HTERT RPE-1 (cell line): ENCODE measurements around the gene HCN4.

Experiments used
- in situ Hi-C: fragments of 300-500 bp; cut with MboI; formaldehyde crosslinking; loops from 4 replicates; pipeline ENCODE4 v1.14.3; 2020; ENCODE audit warnings: low sequenced_read_pairs

Gene HCN4

DNA sequence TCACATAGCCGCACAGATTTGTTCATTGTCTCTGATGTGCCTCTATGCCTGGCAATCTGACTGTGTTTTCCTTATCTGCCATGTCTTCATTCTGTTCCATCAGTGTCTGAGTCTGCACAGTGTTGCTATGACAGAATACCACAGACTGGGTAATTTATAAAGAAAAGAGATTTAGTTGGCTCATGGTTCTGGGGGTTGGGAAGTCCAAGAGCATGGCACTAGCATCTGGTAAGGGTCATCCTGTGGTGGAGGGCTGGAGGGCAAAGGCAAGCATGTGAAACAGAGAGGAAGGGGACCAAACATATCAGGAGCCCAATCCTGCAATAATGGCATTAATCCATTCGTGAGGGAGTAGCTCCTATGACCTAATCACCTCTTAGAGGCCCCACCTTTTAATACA, 11.9 kb upstream of the HCN4 start:
- in situ Hi-C loops = no loop called here

DNA sequence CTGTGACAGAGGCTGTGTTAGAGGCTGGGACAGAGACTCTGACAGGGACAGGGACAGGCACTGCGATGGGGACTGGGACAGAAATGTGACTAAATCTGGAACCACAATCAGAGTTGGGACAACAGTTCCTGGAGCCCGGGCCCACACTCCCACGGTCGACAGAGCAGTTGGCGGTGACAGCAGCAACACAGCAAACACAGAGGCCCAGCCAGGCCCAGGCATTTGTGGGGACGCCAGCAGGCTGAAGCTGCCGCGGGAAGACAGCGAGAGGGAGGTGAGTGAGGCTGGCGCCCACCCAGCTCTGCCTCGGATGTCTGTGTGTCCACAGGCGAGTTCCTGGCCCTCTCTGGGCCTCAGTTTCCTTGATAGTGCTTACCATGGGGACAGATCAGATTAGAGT, 9.3 kb upstream of the HCN4 start:
- in situ Hi-C loops = no loop called here

DNA sequence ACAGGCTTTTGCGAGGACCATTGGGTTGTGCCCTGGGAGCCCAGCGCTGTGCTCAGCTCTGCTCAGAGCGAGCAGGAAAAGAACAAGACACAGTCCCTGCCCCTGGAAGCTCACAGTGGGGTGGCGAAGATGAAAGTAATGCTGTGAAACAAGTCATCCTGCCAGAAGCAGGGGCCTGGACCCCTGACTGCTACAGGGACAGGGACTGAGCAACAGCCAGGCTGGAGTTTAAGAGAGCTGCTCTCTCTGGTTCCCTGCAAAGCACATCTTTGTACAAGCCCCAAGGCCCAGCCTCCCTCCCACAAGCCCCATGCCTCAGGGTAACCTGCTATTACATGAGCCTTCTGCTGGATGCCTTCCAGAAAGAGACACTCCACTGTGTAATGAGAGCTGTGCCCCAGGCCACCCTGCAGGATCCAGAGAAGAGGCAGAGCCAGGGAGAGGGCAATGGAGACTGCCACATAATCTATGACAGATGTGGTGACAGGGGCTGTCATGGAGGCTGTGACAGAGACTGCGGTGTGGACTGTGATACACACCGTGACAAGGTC, 7.1 kb upstream of the HCN4 start:
- in situ Hi-C loops = no loop called here

DNA sequence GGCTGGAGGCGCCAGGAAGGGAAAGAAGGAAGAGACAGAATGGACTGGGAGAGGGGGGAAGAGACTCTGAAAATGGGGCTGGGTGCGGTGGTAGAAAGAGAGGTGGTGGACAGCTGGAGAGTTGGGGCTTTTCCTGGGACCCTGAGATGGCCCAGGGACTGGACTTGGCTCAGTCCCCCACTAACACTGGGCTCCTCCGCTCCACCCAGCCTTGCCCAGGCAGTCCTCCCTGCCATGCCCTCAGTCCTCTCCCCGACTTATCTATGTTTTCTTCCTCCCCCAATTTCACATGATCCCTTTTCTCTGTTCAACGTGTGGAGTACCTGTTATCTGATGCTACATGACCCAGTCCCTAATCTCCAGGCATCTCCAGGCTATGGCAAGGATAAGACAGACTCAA, 6.3 kb upstream of the HCN4 start:
- in situ Hi-C loops = no loop called here

DNA sequence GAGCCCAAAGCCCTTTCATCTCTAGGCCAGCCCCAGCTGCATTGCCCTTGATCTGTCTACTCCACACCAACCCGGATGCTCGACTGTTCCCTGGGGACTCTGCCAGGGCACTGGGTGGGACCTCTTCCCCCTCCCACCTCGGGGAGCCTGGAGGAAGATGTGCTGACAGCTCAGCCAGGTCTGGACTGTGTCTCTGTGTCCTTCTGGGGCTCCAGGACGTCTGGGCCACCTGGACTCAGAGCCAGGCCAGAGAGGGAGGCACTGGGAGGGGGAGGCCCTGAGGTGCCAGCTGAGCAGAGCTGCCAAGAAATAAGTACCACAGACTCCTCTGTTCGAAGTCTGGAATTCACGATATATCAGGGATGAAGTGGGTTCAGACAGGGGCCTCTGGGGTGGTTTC, 5.8 kb upstream of the HCN4 start:
- in situ Hi-C loops = no loop called here

DNA sequence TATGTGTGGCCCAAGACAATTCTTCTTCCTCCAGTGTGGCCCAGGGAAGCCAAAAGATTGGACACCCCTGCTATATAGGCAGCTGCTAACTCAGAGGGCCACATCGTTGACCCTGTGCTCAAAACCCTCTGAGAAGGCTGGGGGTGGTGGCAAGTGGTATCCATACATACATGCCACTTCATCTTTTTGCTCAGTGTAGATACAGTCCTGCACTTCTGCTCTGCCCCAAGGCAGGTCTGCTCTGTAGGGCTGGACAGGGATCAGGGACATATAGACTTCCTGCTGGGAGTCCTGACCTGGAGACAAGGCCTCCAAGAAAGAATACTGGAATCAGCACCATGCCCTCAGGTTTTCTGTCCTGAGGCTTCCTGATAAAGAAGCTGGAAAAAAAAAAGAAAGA, 4.5 kb upstream of the HCN4 start:
- in situ Hi-C loops = no loop called here

DNA sequence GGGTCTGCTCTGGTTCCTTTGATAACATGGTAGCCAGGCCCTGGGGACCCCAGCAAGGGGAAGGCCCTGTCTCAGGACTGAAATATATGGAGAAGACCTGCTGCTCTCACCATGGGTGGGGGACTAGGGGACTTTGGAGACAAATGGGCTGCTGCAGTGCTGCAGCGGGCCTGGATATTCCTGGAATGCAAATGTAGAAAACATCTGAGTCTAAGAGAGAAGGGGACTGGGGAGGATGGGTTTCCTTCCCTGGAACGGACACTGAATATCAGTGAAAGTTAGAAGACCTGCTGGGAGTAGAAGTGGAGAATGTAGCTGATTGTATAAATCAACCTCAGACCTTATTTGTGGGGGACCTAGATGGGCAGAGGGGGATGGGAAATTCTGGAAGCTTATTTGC, 3.1 kb upstream of the HCN4 start:
- in situ Hi-C loops = no loop called here

DNA sequence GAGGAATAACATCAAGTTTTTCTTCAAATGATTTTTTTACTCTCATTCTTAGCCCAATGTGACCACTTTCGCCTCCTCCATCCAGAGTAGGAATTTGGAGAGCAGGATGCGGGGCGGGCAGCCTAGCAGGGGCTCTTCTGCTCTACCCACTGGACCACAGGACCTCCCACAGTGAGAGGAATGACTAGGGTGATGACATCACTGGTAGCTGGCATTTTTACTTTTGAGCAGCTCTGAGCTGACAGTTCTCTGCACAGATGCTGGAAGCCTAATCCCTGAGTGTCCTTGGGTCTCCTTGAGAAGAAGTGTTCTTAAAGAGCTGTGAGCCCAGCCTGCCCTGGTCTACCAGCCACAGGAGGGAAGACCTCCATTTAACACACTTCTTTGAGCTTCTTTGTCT, 1.4 kb upstream of the HCN4 start:
- in situ Hi-C loops = no loop called here

DNA sequence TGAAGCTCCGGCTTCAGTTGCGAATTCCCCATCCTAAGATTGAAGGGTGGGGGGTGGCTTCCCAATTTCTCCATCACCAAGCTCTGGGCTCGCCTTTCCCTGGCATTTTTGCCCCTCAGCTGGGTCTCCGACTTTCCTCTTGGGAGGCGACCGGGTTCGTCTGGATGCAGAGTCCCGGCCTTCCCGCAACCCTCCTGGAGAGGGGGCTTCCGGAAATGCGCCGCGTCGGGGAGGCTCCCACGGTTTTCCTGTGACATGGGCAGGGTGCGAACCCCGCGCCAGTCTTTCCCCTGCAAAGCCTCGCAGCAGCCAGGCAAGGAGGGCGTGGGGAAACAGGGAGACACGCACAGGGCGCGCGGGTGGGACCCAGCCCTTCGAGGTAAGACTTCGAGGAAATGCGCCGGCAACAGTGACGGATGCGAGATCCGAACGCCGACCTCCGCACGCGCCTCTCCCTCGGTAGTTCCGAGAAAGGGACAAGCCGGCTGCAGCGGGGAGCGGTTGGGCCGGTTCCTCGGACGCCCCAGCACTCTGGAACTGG, 466 bp upstream of the HCN4 start:
- in situ Hi-C loops = no loop called here

DNA sequence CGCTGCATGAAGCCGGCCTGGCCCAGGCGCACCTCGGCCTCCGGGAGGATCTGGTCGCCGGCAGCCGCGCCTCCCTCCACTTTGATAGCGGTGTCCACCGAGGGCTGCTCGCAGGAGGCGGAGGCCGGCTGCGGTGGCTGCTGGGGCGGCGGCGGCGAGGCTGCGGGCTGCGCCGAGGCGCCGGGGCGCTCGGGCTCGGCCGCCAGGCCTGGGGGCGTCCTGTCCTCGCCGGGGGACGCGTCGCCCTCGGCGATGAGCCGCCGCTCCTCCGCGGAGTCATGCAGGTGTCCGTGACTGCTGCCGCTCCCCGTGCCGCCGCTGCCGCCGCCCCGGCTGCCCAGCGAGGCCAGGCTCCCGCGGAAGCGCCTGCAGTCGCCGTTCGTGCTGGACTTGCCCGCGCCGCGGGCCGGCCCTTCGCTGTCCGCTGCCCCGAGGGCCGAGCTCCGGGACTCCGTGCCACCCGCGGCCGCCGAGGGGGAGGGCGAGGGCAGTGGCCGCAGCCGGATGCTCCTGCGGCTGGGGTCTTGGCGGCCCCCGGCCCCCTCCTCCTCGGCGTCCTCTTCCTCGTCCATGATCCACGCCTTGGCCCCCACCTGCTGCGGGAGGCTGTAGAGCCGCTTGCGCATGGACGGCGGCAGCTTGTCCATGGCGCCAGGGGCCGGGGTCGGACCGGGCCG, 996 bp downstream of the HCN4 start:
- in situ Hi-C loops = no loop called here

DNA sequence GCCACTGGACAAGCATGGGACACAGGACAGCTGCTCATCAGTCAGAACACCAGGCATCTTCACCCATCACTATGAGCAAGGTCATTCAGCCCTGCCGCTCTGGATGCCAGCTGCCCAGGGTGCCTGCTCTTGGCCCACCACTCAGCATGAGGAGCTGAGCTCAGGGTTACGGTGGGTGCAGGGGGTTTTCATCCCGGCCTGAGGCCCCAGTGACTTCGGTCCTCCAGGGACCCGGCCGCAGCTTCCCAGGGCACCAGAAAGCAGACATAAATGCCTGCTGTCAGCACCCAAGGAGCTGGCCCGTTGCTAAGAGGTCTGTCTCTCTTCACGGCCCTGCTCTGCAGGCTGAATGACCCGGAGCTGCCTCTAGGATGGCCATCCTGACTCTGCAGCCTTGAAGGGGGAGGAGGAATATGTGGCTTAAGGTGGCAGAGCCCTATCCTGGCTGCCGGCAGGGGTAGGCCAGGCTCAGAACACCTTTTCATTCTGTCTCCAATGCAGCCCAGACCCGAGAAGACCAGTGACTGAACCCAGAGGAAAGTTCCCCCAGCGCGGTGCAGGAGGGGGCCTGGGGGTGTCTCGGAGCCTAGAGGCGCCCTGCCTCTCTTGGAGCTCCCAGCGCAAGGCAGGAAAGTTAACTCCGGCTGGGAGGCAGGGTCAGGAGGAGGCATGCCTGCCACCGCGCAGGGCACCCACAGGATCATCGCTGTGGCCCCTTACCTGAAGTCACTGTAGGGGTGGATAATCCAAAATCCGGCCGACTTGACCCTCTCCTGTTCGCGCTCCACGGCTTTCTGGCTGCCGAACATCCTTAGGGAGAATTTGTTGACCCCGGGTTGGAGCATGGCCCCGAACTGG, 1.8 kb downstream of the HCN4 start:
- in situ Hi-C loops = no loop called here

DNA sequence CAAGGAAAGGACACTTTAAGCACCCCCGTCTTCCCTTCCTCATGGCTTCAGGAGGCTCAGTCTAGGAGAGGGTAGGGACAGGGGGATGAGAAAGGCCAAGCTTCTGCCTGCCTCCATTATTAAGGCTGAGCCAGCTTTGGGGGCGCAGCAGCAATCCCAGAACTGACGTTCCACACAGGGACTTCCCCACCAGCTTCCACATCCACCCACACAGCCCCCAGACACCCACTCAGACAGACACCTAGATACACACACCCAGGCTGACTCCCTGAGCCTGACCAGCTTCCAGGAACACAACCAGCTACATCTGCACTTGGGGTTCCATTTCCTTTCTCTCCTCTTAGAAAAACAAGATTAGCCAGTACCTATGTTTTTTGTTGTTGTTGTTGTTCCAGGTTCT, 4.7 kb downstream of the HCN4 start:
- in situ Hi-C loops = no loop called here

DNA sequence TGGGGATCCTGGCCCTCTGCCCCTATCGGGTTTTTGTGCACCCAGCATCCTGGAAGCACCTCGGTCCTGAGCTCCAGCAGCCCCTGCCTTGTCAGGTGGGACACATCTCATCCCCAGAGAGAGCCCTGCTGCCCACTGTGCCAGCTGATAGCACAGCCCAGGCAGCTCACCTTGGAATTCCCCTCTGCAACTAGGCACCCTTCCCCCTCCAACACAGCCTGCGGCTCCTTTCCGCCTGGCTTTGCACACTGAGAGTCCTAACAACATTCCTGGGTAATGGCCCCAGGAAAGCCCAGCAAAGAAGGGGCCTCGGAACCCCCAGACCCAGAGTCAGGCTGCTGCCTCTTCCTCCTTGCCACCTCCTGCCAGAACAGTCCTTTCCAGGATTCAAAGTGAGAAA, 5.9 kb downstream of the HCN4 start:
- in situ Hi-C loops = no loop called here

DNA sequence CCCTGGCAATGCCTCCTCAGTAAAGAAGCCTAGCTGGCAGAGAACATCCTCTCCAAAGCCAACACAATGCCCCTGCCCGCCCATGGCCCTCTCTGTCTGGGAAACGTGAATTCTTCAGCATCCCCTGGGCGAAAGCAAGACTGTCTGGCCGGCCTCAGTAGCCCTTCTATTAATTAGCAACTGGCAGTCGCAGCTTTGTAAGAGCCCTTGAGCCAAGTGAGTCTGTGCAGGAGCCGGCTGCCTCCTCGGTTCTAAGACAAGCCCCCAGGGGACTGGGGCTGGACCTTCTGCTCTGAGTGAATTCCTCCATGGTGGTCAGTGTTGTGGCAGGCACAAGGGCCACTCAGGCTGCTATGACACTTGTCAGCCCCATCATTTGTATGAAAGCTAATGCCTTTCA, 7.4 kb downstream of the HCN4 start:
- in situ Hi-C loops = no loop called here

DNA sequence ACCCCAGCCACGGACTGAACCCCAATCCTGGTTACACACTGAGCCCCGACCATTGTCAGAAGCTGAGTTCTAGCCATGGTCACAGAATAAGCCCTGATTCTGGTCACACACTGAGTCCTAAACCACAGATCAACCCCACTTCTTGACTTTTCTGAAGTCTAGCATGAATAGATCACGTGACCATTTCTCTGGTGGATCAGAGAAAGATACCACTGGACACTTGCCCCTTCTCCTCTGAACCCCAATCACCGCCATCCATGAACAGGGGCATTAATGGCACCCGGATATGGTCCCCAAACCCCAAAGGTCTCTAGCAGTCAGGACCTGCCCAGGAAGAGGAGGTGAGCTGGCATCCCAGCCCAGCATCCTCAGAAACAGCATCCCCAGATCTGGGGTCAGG, 9.1 kb downstream of the HCN4 start:
- in situ Hi-C loops = no loop called here

DNA sequence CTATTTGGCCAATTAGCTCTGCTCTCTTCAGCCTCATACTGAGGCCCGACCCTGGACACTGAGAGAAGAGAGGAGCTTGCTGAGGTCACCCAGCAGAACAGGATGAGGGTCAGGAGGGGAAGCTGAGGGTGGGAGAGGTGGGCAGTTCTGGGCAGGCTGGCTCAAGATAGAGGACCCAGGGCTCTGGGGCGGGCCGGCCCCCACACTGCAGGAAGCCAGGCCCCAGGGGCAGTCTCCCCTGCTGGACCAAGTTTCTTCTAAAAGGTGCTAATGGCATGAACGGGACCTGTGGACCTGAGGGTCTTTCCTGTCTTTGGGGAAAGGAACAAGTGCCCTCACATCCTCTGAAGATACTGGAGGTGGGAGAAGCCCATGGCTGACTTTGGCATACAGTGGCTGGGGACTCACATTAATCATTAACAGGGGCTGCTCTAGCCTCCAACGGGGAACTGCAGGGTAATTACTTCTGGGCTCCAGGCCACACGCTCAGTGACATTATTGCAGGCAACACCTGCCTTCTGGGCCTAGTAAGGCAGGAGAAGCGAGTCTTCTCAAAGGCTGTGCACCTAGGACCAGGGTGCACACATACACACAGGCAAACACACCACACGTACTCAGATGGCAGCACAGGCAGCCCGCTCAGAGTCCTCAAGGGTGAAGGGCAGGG, 10.6 kb downstream of the HCN4 start:
- in situ Hi-C loops = no loop called here

DNA sequence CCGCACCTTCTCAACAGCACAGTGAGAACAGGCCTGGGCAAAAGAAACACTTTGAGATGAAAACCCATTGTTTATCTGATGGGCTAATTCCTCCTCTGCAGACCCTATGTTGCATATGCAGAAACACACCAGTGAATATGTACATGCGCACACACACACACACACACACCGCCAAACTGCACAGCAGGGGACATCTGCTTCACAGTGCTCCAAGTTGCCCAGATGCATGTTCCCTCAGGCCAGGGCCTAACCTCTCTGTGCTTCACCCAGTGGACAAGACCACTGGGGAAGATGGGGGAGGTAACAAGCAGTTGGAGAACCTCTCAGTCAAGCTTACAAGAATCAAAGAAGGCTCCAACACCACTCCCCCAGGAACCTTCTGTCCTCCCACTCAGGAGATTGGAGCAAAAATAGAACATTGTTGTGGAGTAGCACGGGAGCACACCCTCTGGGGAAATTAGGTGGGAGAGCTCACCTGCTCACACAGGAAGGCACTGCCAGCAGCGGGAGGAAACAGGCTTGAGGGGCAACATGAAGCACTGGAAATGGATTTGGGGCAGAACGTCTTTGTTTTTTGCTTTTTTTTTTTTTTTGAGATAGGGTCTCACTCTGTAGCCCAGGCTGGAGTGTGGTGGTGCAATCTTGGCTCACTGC, 13.0 kb downstream of the HCN4 start:
- in situ Hi-C loops = no loop called here

DNA sequence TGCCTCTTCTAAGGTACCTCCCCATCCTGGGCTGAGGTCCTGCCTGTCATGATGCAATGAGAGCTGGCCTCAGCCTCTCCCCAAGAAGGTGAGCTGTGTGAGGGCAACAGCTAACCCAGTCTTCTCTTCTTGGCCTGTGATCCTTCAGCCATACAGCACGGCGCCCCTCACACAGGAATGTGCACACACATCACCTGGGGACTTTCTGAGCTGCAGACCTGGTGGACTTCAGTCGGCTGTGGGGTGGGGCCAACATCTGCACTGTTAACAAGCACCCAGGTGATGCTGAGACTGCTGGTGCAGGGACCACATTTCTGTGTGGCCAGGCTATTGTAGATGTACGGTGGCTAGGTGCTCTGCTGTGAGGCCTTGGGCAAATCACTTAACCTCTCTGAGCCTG, 14.5 kb downstream of the HCN4 start:
- in situ Hi-C loops = no loop called here

DNA sequence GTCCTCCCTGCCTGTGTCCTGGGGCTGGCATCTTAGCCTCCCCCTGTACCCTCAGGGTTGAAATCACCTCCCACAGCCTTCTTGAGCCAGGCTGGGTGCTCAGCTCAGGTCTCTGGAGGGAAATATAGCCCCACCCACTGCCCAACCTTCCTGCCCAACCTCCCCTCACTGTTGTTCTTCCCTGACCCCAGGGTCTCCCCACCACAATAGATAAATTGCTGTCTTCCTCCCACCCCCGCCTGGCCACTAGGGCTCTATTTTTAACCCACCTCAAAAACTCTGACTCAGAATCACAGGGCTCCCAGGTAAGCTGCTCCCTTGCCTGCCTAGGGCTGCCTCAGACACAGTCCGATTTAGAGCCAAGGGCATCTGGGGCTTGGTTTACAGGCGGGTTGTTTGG, 15.0 kb downstream of the HCN4 start:
- in situ Hi-C loops = no loop called here

DNA sequence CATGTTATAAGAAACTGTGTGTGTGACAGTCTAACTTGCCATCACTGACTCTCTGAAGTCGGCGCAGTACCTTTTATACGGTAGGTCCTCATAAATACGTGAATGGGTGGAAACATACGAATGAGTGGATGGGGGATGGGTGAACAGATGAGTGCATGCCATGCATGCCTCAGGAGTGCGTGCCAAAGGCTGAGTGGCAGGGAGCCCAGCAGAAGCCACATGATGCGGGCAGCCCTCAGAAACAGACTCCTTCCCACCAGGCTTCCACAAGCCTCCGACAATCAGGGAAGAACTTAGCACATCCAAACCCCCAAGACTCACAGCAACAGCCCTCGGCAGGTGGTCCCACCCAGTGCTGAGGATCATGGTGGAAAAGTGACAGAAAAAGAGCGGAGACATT, 16.7 kb downstream of the HCN4 start:
- in situ Hi-C loops = no loop called here

DNA sequence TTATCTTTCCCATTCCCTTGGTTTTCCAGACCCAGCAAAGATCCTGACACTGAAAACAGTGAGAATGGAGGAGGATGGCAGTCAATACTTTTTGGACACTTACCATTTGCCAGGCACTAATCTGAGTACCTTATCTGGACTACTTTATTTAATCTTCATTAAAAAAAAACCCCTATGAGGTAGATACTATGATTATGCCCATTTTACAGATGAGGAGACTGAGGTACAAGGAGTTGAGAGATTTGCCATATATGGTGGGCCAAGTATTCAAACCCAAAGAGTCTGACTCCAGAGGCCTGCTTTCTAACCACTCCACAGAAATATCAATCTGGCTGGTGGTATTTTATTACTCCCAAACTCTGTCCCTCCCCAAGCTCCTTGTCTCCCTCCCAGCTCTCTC, 19.6 kb downstream of the HCN4 start:
- in situ Hi-C loops = no loop called here
